Mucosa of stomach (tissue), 1 donor: ENCODE data around the gene F10.
"Not testable (repeated sequence)": the region's sequence is repeated elsewhere in the genome, so short reads cannot be mapped to it uniquely, and the experiment has no call there.

Experiments
- H3K27me3 ChIP-seq: one replicate; pipeline ENCODE4 v1.7.0; 2013; ENCODE audit warnings: mild to moderate bottlenecking, low read length; ENCODE audit not compliant: control insufficient read depth, insufficient read depth
- H3K36me3 ChIP-seq: one replicate; pipeline ENCODE4 v1.7.0; 2013; ENCODE audit warnings: low read length; ENCODE audit not compliant: control insufficient read depth, insufficient read depth
- H3K4me1 ChIP-seq: one replicate; pipeline ENCODE4 v1.7.0; 2013; ENCODE audit warnings: mild to moderate bottlenecking, low read length; ENCODE audit not compliant: control insufficient read depth, insufficient read depth
- H3K4me3 ChIP-seq: one replicate; pipeline ENCODE4 v1.7.0; 2013; ENCODE audit warnings: low read length
- H3K9ac ChIP-seq: one replicate; pipeline ENCODE4 v1.7.0; 2013; ENCODE audit warnings: mild to moderate bottlenecking, low read length, moderate library complexity
- H3K9me3 ChIP-seq: one replicate; pipeline ENCODE4 v1.7.0; 2013; ENCODE audit warnings: mild to moderate bottlenecking, low read length, moderate library complexity; ENCODE audit not compliant: control insufficient read depth
- donor health status: Pancreatic carcinoma.

F10 gene

DNA sequence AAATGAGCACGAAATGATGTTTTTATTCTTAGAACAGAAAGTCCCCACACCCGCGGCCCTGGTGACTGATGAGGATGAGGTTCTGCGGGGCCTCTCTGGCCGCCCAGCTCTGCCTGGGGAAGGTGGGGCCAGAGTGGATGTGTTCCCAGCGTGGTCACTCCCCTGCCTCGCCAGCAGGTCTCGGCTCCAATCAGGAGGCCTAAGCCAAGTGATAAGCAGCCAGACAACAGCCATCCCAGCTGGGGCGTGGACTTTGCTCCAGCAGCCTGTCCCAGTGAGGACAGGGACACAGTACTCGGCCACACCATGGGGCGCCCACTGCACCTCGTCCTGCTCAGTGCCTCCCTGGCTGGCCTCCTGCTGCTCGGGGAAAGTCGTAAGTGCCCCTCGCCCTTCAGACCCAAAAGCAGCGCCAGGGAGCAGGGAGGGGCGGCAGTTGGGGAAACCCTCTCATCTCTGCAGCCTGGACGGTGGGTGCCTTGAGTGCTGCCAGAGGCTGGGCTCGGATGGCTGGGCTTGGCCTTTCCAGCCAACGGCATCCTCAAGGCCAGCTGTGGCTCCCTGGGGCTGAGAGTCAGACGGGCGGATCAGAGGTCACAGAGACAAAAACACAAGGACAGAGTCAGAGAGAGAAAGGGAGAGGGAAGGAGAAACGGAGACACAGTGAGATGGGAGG is at the start of gene F10:
TSS of gene F10 (plus strand) at position 250 of the 676 bp plus-strand sequence. CDS start at position 307, 57 bp downstream.
- Histone ChIP-seq H3K4me1 (peaks cover 17% of the 10 kb centered on the region), H3K9ac (peak within 1 kb of the TSS; percentile 53), H3K36me3 (no peaks in the 10 kb centered on the region), H3K9me3 (no peaks in the 10 kb centered on the region), H3K27me3 (peaks cover 1% of the 10 kb centered on the region), H3K4me3 (peak within 1 kb of the TSS; percentile 8)

DNA sequence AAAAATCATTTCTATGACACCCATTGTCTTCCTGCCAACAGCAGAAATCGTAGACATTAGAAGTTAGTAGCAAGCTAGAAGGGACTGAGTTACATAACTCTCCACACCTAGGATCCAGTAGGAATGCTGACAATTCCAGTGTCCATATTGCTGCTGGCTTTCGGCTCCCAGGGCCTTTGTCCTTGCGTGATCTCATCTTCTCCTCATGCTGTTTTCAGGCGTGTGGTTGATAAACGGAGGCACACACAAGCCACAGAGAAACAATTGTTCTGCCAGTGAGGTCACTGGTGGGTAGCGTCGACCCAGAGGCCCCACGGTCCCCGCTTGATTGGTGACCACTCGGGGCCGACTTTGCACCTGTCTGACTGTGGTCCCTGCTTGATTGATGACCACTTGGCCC is 48.7 kb upstream of the F10 start:
- Histone ChIP-seq H3K27me3 (no peaks in the 10 kb centered on the region), H3K9me3 (no peaks in the 10 kb centered on the region), H3K9ac (no peak overlapping the region), H3K4me3 (no peak overlapping the region), H3K4me1 (no peaks in the 10 kb centered on the region), H3K36me3 (peaks cover 6% of the 10 kb centered on the region)

DNA sequence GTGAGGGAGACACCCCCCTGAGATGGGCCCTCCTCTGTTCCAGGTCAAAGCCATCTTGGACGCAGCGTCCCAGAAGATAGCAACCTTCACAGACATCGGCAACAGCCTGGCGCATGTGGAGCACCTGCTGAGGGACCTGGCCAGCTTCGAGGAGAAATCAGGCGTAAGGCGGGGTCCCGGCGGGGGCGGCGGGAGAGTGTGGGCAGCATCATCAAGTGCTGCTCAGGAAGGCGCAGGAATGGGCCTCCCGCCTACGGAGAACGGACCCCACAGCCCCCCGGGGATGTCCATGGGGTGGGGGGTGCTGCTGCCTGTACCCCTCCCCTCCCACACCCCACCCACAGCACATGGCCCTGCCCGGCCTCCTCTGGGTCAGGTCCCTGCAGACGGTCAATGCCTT is 48.2 kb upstream of the F10 start:
- no peak overlapping the region for H3K9ac ChIP-seq
- H3K4me1 ChIP-seq = no peaks in the 10 kb centered on the region
- peaks cover 6% of the 10 kb centered on the region for H3K36me3 ChIP-seq
- H3K27me3 ChIP-seq = no peaks in the 10 kb centered on the region
- H3K9me3 ChIP-seq = no peaks in the 10 kb centered on the region
- no peak overlapping the region for H3K4me3 ChIP-seq

DNA sequence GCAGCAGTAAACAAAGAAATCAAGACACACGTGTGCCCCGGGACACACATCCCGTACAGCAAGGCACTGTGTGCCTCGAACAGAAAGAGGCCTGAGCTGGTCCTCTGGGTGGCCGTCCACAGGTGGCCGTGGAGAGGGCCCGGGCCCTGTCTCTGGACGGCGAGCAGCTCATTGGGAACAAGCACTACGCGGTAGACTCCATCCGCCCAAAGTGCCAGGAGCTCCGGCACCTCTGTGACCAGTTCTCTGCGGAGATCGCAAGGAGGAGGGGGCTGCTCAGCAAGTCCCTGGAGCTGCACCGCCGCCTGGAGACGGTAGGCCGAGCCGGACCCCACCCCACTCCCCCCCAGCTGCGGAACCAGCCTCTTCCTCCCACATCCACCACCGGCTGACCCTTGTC is 47.7 kb upstream of the F10 start:
- no peak overlapping the region for H3K4me3 ChIP-seq
- H3K9ac ChIP-seq = no peak overlapping the region
- H3K36me3 ChIP-seq = peaks cover 6% of the 10 kb centered on the region
- no peaks in the 10 kb centered on the region for H3K4me1 ChIP-seq
- H3K9me3 ChIP-seq = no peaks in the 10 kb centered on the region
- no peaks in the 10 kb centered on the region for H3K27me3 ChIP-seq

DNA sequence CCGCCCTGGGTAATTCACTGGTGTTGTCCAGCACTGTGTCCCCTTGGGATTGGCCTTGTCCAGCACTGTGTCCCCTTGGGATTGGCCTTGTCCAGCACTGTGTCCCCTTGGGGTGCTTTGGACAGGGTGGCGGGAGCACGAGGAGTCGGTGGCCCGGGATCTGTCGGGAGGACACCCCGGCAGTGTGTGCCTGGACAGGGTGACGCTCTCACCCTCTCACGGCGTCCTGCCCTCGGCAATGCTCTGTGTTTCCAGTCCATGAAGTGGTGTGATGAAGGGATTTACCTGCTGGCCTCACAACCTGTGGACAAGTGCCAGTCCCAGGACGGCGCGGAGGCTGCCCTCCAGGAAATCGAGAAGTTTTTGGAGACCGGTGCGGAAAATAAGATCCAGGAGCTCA is 46.9 kb upstream of the F10 start:
- H3K36me3 ChIP-seq = peaks cover 6% of the 10 kb centered on the region

DNA sequence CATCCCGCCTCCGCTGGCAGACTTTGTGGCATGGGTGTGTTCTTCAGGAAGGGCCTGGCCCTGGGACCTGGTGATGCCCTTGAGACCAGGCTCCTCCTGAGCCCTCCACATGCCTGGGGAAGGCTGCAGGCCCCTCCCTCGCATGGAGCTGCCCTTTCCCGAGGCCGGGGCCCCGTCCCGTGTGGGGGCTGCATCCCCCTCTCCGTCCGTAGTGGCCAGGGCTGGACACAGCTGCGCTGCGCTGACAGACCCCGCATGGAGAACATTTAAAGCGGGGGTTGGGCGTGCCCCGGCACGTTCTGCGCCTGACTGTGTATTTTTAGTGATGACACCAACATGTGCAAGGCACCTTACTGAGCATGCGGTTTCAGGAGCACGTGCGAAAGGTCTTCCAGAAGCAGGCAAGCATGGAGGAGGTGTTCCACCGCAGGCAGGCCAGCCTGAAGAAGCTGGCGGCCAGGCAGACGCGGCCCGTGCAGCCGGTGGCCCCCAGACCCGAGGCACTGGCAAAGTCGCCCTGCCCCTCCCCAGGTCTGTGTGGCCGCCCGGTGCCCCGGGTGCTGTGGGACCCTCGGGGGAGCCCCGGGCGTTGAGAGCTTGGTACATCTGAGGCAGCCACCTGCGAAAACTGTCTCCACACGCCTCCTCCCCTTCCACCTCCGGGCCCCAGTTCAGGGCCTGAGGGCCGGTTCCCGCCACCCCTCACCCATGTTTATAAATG is 45.8 kb upstream of the F10 start:
- Histone ChIP-seq H3K4me1 (no peaks in the 10 kb centered on the region), H3K4me3 (no peak overlapping the region), H3K9me3 (no peaks in the 10 kb centered on the region), H3K36me3 (peaks cover 6% of the 10 kb centered on the region), H3K27me3 (no peaks in the 10 kb centered on the region), H3K9ac (no peak overlapping the region)

More for the DNA sequence above, 46.9 kb upstream of the F10 start:
- Histone ChIP-seq H3K4me3 (no peak overlapping the region), H3K9me3 (no peaks in the 10 kb centered on the region), H3K4me1 (no peaks in the 10 kb centered on the region), H3K9ac (no peak overlapping the region), H3K27me3 (no peaks in the 10 kb centered on the region)

DNA sequence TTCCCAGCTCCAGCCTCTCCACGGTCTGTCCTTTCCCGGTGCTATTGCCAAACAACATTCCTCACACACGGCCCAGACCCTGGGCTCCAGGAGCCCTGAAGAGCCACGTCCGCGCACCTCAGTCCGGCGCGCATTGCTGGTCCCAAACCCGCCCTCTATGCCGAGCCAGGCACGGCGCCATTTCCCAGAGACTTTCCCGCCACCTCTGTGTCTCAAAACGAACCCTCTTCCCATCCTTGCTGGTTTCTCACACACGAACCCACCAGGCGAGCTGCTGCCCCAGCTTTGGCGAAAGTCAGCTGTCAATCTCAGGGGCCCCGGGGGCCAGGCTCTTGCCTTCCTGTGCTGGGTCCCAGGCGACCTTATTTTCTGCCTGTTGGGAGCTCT is 45.0 kb upstream of the F10 start:
- Histone ChIP-seq H3K4me3 (no peak overlapping the region), H3K36me3 (peaks cover 6% of the 10 kb centered on the region), H3K9me3 (no peaks in the 10 kb centered on the region), H3K27me3 (no peaks in the 10 kb centered on the region), H3K4me1 (no peaks in the 10 kb centered on the region), H3K9ac (no peak overlapping the region)

DNA sequence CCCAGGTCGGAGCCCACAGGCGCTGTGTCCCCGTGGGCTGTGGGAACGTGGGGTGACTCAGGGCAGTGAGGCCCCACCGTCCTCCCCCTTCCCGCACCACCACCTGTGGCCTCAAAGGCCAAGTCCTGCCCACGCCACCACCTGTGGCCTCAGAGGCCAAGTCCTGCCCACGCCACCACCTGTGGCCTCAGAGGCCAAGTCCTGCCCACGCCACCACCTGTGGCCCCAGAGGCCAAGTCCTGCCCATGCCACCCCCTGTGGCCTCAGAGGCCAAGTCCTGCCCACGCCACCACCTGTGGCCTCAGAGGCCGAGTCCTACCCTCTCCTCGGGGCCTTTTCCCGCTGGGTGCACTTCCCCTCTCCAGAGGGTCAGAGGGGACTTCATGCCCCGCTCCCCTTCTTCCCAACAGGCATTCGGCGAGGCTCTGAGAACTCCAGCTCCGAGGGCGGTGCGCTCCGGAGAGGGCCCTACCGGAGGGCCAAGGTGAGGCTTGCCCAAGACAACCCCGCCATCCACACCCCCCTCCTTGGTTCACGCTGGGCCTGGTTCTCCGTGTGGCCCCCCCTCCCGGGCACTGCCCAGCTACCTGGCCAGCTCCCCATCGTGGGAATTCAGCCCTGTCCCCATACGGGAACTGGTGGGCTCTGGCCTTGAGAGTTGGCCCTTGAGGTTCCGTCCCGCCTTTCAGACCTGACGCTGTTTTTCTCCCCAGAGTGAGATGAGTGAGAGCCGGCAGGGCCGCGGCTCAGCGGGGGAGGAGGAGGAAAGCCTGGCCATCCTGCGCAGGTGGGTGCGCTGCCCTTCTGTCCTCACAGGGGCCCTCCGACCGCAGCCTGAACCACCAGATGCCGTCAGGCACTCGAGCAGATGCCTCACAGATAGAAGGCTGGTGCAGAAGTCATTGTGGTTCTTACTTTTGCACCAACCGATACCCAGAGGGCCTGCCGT is 44.4 kb upstream of the F10 start:
- H3K9me3 ChIP-seq = no peaks in the 10 kb centered on the region
- H3K36me3 ChIP-seq = peaks cover 6% of the 10 kb centered on the region
- H3K4me3 ChIP-seq = no peak overlapping the region
- H3K4me1 ChIP-seq = peaks cover under 1% of the 10 kb centered on the region
- no peaks in the 10 kb centered on the region for H3K27me3 ChIP-seq
- H3K9ac ChIP-seq = no peak overlapping the region

DNA sequence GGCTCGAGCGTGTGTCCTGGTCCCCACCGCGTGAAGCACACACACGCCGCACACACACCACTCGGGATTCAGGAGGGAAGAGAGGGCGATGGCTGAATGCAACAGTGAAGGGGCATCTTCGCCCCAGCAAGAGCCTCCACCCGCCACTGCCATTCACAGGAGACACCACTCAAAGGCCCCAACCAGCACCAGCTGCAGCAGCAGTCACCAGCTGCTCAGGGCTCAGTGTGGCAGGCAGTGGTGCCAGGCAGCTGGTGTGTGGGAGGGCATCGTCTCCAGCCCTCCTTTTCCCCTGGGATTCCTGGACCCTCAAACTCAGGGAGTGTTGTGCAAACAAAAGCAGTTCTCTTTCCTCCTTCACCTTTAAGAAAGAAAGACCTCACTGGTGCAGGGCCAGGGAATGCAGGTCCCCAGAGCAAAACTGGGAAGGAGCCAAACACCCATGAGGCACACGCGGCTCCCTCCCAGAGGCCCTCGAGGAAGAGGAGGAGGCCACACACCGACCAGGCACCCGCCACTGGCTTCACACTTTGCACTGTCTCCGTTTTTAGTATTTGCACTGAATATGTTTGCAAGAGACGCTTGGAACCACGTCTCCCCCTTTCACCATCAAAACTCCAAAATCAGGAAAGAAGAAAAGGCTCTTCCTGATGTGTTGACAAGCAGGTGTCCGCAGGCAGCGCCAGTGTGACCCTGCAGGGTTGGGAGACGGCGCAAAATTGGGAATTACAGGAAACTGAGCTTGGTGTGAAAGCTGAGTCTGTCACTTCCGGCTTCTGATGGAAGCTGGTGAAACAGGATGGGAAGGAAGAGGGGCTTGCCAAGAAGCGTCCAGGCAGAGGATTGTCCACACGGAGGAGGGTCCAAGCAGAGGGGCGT is 43.5 kb upstream of the F10 start:
- peaks cover 6% of the 10 kb centered on the region for H3K36me3 ChIP-seq
- H3K9me3 ChIP-seq = no peaks in the 10 kb centered on the region
- no peak overlapping the region for H3K9ac ChIP-seq
- H3K4me3 ChIP-seq = no peak overlapping the region
- no peaks in the 10 kb centered on the region for H3K27me3 ChIP-seq
- peaks cover 4% of the 10 kb centered on the region for H3K4me1 ChIP-seq

DNA sequence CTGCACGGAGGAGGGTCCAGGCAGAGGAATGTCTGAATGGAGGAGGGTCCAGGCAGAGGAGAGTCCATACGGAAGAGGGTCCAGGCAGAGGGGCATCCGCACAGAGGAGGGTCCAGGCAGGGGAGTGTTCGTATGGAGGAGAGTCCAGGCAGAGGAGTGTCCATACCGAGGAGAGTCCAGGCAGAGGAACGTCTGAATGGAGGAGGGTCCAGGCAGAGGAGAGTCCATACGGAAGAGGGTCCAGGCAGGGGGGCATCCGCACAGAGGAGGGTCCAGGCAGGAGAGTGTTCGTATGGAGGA is 42.9 kb upstream of the F10 start:
- H3K4me1 ChIP-seq, H3K27me3 ChIP-seq, H3K36me3 ChIP-seq, H3K9me3 ChIP-seq, H3K9ac ChIP-seq, H3K4me3 ChIP-seq: not testable (repeated sequence)

DNA sequence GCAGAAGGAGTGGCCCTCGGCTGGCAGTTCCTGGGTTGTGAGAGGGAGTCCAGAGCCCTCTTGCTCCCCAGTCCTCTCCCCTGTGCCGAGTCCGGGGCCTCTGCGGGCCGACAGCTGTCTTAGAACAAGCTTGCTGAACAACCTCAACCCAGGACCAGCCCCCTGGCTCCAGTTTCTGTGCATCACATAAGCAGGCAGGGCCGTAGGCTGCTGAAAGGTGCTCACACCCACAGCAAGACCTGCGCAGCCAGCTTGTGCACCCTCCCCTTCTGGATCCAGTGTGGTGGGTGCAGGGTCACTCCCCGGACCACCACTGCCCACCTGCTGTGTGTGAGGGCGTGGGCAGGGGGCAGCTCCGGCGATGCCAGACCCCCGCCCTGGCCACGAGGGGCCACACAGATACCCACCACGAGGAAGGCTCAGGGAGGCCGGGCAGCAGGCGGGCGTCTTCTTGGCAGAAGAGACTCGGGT is 42.2 kb upstream of the F10 start:
- no peak overlapping the region for H3K9ac ChIP-seq
- peaks cover 6% of the 10 kb centered on the region for H3K36me3 ChIP-seq
- no peaks in the 10 kb centered on the region for H3K27me3 ChIP-seq
- H3K9me3 ChIP-seq = no peaks in the 10 kb centered on the region
- no peak overlapping the region for H3K4me3 ChIP-seq
- peaks cover 4% of the 10 kb centered on the region for H3K4me1 ChIP-seq
